A172 (cell line): ENCODE measurements around the gene ZNF101. TPM values are rescaled to one million over a fixed set of nuclear protein-coding genes. Genes with fewer than 3 reads are reported as not detected.
"Not testable (repeated sequence)": the region's sequence is repeated elsewhere in the genome, so short reads cannot be mapped to it uniquely, and the experiment has no call there.

Experiments used
- DNase-seq: peaks from one replicate; pipeline ENCODE4 v3.0.0-alpha.2; 2015; ENCODE audit warnings: low spot score
- total RNA-seq: library from RNA; depleted of rRNA; stranded (reverse); fragments of >200 nt; shearing (Covaris generic); gene quantifications from 2 replicates; pipeline ENCODE4 v1.2.3, GENCODE V29; 2014

ZNF101 gene
- total RNA-seq, 1 experiment from 2014 or later: 13.9 TPM

DNA sequence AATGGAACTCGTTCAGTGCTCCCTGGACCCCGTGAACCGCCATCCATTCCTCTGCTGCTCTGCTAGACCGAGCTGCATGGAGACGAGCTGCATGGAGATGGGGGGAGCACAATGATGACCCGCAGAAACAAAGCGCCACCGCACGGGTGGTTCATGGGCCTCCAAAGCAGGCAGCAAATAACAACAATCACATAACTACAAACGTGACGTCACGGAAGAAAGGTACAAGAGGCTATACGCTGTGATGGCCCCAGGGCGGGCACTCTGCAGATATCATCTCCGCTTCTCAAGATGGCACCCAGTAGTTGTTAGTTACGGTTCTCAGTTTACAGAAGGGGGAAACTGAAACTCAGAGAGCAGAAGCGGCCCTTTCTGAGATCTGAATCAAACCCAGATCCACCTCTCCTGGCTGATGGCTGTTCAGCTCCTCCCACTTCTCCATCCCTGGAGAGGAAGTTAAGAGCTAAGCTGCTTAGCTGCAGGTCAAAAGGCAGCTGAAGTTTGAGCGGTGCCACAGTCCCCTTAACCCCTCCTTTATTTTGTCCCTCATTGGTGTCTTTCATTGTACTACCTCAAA is 6.9 kb upstream of the ZNF101 start:
- DNase-seq: no peak

DNA sequence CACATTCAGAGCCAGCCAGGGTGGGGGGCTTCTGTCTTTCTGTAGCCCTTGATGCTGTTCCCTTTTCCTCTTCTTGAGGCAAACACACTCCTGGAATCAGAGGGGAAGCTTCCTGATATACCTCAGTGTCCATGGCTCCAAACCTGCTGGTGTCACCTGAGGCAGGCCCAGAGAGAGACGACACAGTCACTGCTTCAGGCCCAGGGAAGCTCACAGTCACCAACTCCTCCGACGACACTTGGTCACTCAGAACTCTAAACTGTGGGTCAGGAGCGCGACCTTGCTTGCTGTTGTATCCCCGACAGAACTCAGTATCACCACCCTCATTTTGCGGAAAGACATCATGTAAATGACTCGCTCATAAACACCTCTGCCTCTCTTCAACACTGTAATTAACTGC is 6.3 kb upstream of the ZNF101 start:
- no peak for DNase-seq

DNA sequence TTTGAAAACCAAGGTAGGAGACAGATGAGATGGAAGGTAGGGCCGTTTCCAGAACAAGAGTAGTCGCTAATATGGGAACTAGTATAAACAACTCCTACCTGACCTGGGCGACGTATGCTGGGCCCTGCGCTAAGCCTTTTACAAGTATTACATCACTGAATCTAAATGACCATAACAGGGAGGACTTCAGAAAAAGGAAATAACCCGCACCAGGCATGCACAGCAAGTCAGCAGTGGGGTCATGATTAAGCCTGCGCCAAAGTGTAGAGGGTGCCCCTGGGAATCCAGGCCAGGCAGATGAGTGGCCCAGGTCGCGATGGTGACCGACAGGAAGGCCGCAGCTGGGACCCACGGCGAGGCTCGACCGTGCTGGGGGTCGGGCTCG is 5.8 kb upstream of the ZNF101 start:
- DNase-seq: peak; percentile 18

GRCh38 chr19:19663256-19664120 is 5.2 kb upstream of the ZNF101 start, which contains the start of gene ATP13A1:
TSS of gene ATP13A1 (minus strand) at chr19:19663676. CDS start at chr19:19663666, 10 bp downstream.
- DNase-seq: peak; percentile 98

- DNase-seq: not testable (repeated sequence)
These were observed 3.2 kb upstream of the ZNF101 start for GRCh38 chr19:19665420-19665948.

GRCh38 chr19:19670070-19670551 is 1.5 kb downstream of the ZNF101 start:
- no peak for DNase-seq

DNA sequence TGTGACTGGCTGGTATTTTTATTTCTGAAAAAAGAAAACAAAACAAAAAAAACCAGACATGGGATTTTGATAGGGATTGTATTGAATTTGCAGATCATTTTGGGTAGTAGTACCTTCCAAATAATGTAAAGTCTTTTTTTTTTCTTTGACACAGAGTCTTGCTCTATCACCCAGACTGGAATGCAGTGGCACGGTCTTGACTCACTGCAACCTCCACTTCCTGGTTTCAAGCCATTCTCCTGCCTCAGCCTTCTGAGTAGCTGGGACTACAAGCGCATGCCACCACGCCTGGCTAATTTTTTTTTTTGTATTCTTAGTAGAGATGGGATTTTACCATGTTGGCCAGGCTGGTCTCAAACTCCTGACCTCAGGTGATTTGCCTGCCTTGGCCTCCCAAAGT is 4.2 kb downstream of the ZNF101 start:
- no peak for DNase-seq

DNA sequence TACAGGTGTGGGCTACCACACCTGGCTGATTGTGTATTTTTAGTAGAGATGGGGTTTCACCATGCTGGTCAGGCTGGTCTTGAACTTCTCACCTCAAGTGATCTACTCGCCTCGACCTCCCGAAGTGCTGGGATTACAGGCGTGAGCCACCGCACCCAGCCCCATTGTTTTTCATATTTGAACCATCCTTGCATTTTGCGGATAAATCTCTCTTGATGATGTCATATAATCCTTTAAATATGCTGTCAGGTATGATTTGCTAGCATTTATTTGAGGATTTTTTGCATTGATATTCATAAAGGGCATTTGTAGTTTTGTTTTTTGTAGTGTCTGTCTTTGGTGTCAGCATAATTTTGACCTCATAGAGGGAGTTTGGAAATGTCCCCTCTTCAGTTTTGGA is 5.7 kb downstream of the ZNF101 start:
- DNase-seq: no peak

- DNase-seq: no peak
These were observed 8.9 kb downstream of the ZNF101 start for GRCh38 chr19:19677579-19677978.

GRCh38 chr19:19679176-19680073 is 10.8 kb downstream of the ZNF101 start:
- DNase-seq: no peak

GRCh38 chr19:19686119-19686518 is 17.5 kb downstream of the ZNF101 start:
- not testable (repeated sequence) for DNase-seq

DNA sequence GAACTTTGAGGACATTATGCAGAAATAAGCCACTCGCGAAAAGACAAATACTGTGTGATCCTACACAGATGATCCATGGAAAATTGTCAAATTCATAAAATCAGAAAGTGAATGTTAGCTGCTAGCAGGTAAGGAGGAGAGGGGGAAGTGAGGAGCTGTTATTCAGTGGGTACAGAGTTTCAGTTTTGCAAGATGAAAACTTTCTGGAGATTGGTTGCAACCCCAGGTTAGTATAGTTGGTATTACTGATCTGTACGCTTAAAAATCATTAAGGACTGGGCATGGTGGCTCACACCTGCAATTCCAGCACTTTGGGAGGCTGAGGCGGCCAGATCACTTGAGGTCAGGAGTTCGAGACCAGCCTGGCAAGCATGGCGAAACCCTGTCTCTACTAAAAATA is 17.9 kb downstream of the ZNF101 start:
- DNase-seq: no peak

DNA sequence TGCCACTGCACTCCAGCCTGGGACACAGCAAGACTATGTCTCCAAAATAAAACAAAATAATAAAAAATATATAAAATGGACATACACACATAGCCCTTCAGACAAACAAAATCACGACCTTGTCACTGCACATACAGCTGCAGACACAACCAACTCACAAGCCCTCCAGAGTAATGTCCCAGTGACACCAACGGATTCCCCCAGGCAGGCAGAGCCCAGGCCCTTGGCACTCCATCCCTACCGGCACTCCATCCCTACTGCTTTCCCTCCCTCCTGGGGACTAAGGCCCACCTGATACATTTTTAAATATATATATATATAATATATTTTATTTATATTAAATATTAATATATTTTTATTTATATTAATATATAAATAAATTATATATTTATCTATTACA is 18.5 kb downstream of the ZNF101 start:
- DNase-seq: no peak

DNA sequence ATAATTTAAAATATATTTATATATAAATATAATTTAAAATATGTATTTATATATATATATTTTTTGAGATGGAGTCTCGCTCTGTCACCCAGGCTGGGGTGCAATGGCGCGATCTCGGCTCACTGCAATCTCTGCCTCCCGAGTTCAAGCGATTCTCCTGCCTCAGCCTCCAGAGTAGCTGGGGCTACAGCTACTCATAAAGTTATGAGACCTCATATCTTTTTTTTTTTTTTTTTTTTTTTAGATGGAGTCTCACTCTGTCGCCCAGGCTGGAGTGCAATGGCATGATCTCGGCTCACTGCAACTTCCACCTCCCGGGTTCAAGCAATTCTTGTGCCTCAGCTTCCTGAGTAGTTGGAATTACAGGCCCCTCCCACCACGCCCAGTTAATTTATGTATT is 20.4 kb downstream of the ZNF101 start:
- DNase-seq: not testable (repeated sequence)

GRCh38 chr19:19691683-19692082 is 23.0 kb downstream of the ZNF101 start:
- no peak for DNase-seq

DNA sequence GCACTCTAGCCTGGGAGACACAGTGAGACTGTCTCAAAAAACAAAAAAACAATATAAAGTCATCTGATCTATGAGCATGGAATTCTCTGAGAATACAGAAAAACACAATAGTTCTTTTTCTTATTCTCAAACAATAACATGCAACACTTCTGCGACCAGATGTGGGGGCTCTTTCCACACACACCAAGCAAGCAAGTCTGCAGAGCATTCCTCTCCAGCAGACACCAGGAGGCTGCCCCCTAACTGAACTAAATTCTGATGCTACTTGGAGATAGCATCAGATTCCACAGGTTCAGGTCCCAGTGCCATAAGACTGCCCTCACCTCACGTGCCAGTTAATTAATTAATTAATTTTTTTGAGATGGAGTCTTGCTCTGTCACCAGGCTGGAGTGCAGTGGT is 27.7 kb downstream of the ZNF101 start:
- DNase-seq: no peak

DNA sequence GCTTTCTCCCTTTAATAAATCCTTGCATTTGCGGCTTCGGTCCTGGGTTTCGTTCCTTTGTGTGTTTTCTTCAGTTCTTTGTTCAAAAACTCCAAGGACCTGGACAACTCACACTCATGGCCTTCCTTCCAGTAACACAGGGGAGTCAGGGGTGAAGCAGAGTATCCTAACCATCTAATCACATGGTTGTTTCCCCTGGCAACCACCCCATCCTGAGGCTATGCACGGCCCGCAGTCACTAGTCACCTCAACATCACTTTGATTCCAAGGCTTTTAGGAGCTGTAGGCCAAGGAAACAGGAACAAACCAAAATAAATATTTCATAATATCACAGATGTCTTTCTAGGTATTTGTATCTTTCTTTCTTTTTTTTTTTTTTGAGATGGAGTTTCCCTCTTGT is 28.9 kb downstream of the ZNF101 start:
- DNase-seq: no peak

DNA sequence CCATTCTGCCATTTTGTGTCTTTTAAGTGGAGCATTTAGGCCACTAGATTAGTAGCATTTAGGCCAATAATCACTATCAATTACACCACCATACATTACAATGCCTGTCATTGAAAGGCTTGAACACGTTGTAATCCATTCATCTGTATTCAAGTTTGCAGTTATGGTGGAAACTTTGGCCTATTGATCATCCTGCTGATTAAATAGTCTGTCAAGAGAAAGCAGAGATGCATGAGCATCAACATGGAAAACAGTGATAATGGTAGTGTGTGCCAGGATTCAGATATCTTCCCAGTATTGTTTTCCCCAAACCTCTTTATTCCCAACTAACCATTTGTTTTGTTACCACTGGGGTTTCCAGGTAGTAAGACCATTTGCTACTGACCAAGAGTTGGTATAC is 31.9 kb downstream of the ZNF101 start:
- DNase-seq: not testable (repeated sequence)

- no peak for DNase-seq
These were observed 36.2 kb downstream of the ZNF101 start for GRCh38 chr19:19704836-19705235.

DNA sequence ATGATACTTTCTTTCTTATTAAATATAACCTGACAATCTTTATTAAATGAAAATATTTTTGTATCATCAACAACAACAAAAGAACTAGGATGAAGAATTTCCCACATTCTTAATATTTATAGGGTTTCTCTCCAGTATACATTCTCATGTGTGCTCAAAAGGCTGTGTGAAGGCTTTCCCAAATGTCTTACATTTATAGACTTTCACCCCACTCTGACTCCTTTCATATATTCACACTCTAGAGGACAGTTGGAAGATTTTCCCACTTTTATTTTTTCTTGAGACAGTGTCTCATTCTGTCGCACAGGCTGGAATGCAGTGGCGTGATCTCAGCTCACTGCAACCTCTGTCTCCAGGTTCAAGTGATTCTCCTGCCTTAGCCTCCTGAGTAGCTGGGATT is 41.9 kb downstream of the ZNF101 start:
- DNase-seq: no peak

GRCh38 chr19:19711306-19711933 is 42.8 kb downstream of the ZNF101 start:
- no peak for DNase-seq
